K562 (cell line): Measurements from ENCODE around the gene CETN1. TPM values are rescaled to one million over a fixed set of nuclear protein-coding genes. Genes with fewer than 3 reads are reported as not detected.

Experiments used
- FOXA3 ChIP-seq, 2 experiments: fragments of 450-650 bp in 1 of 2; sonication (generic) in 1 of 2; formaldehyde crosslinking; IDR thresholded peaks in 1 of 2; conservative IDR thresholded peaks in 1 of 2; 2 replicates each; pipeline versions ENCODE4 v1.4.0 to v1.8.0; 2020 to 2022; ENCODE audit warnings: mild to moderate bottlenecking in 2 of 2, missing genetic modification reagents in 1 of 2
- GTF2F1 ChIP-seq: IDR thresholded peaks from 2 replicates; pipeline ENCODE4 v1.6.1; 2011; ENCODE audit warnings: low read depth, low read length, improper control_type of control experiment
- KLF1 ChIP-seq: fragments of 450-650 bp; IDR thresholded peaks from 2 replicates; pipeline ENCODE4 v1.6.1; 2016; ENCODE audit warnings: missing genetic modification characterization, missing compliant biosample characterization
- OTX1 ChIP-seq: fragments of 450-650 bp; formaldehyde crosslinking; IDR thresholded peaks from 2 replicates; pipeline ENCODE4 v1.4.0; 2022; ENCODE audit warnings: mild to moderate bottlenecking
- RBBP5 ChIP-seq: fragments of 200-600 bp; sonication (generic); IDR thresholded peaks from 2 replicates; pipeline ENCODE4 v1.6.1; 2012; ENCODE audit warnings: borderline replicate concordance, mild to moderate bottlenecking, low read length, control low read depth, inconsistent platforms; ENCODE audit not compliant: insufficient read depth, poor library complexity, severe bottlenecking
- RUNX1 ChIP-seq: sonication (generic); IDR thresholded peaks from 2 replicates; pipeline ENCODE4 v1.6.1; 2016; ENCODE audit warnings: antibody characterized with exemption, low read depth
- YBX1 ChIP-seq: fragments of 450-650 bp; IDR thresholded peaks from 2 replicates; pipeline ENCODE4 v1.7.1; 2016; ENCODE audit warnings: mild to moderate bottlenecking
- polyA plus RNA-seq, 8 experiments: library from polyadenylated mRNA; depleted of rRNA in 4 of 8; stranded (reverse) in 5 of 8; unstranded in 3 of 8; fragments of >200 nt; fragmentation: Nextera tagmentation in 2 of 8; fragmentation: Illumina TruSeq in 1 of 8; extraction: Ambion mirVana in 2 of 8; extraction: Trizol in 1 of 8; gene quantifications; 2 replicates each; pipeline versions ENCODE4 v1.2.1 to v1.2.3, GENCODE V29; 2011 to 2014; ENCODE audit warnings: inconsistent platforms in 1 of 8, missing spikeins in 1 of 8
- total RNA-seq, 7 experiments: library from RNA; depleted of rRNA in 6 of 7; stranded (reverse); fragments of >200 nt in 6 of 7; fragmentation: Illumina TruSeq in 2 of 7; extraction: Trizol in 2 of 7; gene quantifications; 2 replicates each; pipeline versions ENCODE4 v1.2.1 to v1.2.3, GENCODE V29; 2011 to 2021; ENCODE audit warnings: low replicate concordance in 1 of 7
- TF ChIP-seq, protein P1 (sequence below): sonication (generic); formaldehyde crosslinking; IDR thresholded peaks from 2 replicates; pipeline ENCODE4 v1.8.1; 2023; ENCODE audit warnings: missing genetic modification reagents, mild to moderate bottlenecking, borderline replicate concordance
- TF ChIP-seq, protein P2 (sequence below), 2 experiments: fragments of 450-650 bp; conservative IDR thresholded peaks; 2 replicates each; pipeline ENCODE4 v1.6.1; 2017; ENCODE audit warnings: mild to moderate bottlenecking in 2 of 2, moderate library complexity in 2 of 2
- TF ChIP-seq, protein P3 (sequence below), 2 experiments: fragments of 450-650 bp; IDR thresholded peaks; 2 replicates each; pipeline ENCODE4 v1.6.1; 2016; ENCODE audit warnings: mild to moderate bottlenecking in 2 of 2, borderline replicate concordance in 1 of 2, low read depth in 1 of 2, moderate library complexity in 1 of 2

CETN1 gene
- total and polyA plus RNA-seq, 9 of the 15 experiments (the other 6 are each of a cell fraction or from before 2014, with no cell fraction given), result 0.07 to 0.34 (median 0.19) TPM; not detected in 3

DNA sequence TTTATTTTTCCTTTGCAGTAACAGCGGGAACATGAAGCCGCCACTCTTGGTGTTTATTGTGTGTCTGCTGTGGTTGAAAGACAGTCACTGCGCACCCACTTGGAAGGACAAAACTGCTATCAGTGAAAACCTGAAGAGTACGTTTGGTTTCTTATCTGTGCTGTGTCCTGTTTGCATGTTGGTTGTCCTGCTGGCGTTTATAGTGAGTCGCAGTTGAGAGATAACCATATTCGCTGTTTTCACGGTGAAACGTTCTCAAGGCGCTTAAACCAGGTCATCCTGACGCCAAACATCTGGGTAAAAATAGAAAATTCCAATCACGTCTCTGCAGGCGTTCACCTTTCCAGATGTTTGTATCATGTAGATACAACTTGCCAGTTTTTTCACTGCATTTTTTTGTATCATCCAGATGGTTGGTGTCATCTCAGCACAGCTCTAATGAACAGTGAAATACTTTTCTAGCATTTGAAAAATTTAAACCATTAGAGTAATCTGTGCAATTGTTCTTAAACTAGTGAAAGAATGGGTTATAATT lies 37.9 kb downstream of the CETN1 start (continued):
- TF ChIP-seq, protein P1, sequence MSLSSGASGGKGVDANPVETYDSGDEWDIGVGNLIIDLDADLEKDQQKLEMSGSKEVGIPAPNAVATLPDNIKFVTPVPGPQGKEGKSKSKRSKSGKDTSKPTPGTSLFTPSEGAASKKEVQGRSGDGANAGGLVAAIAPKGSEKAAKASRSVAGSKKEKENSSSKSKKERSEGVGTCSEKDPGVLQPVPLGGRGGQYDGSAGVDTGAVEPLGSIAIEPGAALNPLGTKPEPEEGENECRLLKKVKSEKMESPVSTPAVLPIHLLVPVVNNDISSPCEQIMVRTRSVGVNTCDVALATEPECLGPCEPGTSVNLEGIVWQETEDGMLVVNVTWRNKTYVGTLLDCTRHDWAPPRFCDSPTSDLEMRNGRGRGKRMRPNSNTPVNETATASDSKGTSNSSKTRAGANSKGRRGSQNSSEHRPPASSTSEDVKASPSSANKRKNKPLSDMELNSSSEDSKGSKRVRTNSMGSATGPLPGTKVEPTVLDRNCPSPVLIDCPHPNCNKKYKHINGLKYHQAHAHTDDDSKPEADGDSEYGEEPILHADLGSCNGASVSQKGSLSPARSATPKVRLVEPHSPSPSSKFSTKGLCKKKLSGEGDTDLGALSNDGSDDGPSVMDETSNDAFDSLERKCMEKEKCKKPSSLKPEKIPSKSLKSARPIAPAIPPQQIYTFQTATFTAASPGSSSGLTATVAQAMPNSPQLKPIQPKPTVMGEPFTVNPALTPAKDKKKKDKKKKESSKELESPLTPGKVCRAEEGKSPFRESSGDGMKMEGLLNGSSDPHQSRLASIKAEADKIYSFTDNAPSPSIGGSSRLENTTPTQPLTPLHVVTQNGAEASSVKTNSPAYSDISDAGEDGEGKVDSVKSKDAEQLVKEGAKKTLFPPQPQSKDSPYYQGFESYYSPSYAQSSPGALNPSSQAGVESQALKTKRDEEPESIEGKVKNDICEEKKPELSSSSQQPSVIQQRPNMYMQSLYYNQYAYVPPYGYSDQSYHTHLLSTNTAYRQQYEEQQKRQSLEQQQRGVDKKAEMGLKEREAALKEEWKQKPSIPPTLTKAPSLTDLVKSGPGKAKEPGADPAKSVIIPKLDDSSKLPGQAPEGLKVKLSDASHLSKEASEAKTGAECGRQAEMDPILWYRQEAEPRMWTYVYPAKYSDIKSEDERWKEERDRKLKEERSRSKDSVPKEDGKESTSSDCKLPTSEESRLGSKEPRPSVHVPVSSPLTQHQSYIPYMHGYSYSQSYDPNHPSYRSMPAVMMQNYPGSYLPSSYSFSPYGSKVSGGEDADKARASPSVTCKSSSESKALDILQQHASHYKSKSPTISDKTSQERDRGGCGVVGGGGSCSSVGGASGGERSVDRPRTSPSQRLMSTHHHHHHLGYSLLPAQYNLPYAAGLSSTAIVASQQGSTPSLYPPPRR (CRISPR knock-in tag), result 0 out of 2 replicates have a peak, but pooled peaks have one; percentile 59
- TF ChIP-seq OTX1 (no peak), YBX1 (no peak), KLF1 (tag) (no peak), GTF2F1 (no peak), FOXA3 (CRISPR knock-in tag; conservative IDR thresholded peaks at IDR 0.05 in 1 of 2, IDR thresholded peaks at IDR 0.05 in 1 of 2) (0 out of 4 replicates have a peak, but pooled peaks of 1 of the 2 experiments have one; percentile 14), RUNX1 (peak; percentile 93), RBBP5 (no peak)
- TF ChIP-seq, protein P2, sequence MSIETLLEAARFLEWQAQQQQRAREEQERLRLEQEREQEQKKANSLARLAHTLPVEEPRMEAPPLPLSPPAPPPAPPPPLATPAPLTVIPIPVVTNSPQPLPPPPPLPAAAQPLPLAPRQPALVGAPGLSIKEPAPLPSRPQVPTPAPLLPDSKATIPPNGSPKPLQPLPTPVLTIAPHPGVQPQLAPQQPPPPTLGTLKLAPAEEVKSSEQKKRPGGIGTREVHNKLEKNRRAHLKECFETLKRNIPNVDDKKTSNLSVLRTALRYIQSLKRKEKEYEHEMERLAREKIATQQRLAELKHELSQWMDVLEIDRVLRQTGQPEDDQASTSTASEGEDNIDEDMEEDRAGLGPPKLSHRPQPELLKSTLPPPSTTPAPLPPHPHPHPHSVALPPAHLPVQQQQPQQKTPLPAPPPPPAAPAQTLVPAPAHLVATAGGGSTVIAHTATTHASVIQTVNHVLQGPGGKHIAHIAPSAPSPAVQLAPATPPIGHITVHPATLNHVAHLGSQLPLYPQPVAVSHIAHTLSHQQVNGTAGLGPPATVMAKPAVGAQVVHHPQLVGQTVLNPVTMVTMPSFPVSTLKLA (conservative IDR thresholded peaks at IDR 0.05), result peak; percentile 59 to 69; a peak in 3 of 4 replicates
- TF ChIP-seq, protein P3, sequence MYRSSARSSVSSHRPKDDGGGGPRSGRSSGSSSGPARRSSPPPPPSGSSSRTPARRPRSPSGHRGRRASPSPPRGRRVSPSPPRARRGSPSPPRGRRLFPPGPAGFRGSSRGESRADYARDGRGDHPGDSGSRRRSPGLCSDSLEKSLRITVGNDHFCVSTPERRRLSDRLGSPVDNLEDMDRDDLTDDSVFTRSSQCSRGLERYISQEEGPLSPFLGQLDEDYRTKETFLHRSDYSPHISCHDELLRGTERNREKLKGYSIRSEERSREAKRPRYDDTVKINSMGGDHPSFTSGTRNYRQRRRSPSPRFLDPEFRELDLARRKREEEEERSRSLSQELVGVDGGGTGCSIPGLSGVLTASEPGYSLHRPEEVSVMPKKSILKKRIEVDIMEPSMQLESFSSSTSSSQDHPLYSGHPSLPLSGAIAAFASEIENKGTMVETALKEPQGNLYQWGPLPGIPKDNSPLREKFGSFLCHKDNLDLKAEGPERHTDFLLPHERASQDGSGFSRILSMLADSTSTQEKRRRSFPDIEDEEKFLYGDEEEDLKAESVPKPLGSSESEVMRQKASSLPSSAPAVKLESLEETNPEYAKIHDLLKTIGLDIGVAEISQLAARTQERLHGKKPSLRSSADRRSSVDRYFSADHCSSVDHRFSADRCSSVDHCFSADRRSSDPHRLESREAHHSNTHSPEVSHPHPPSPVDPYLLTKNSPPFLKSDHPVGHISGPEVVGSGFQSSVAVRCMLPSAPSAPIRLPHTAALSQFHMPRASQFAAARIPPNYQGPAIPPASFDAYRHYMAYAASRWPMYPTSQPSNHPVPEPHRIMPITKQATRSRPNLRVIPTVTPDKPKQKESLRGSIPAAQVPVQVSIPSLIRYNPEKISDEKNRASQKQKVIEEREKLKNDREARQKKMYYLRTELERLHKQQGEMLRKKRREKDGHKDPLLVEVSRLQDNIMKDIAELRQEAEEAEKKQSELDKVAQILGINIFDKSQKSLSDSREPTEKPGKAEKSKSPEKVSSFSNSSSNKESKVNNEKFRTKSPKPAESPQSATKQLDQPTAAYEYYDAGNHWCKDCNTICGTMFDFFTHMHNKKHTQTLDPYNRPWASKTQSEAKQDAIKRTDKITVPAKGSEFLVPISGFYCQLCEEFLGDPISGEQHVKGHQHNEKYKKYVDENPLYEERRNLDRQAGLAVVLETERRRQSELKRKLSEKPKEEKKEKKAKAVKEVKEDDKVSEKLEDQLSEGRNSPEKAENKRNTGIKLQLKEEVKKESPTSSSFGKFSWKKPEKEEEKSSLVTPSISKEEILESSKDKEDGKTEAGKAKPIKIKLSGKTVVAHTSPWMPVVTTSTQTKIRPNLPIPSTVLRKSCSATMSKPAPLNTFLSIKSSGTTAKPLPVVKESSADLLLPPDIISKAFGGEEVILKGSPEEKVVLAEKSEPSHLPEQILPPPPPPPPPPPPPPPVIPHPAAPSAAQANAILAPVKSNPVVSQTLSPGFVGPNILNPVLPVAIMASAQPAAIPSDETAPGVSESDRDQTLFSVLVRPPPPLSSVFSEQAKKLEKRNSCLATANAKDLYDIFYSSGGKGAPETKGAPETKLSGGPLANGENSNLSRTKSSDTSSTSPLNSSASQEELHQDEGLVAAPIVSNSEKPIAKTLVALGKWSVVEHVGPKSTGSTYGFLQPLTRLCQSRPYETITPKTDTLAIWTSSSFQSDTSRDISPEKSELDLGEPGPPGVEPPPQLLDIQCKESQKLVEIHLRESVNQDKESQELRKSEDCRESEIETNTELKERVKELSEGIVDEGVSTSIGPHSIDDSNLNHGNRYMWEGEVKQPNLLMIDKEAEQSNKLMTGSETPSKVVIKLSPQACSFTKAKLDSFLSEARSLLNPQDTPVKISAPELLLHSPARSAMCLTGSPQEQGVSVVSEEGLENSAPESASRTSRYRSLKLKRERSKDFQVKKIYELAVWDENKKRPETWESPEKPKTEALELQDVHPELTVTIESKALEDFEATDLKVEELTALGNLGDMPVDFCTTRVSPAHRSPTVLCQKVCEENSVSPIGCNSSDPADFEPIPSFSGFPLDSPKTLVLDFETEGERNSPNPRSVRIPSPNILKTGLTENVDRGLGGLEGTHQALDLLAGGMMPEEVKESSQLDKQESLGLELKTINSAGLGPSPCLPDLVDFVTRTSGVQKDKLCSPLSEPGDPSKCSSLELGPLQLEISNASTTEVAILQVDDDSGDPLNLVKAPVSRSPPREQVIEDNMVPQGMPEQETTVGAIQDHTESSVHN (IDR thresholded peaks at IDR 0.05; ENCODE audit: borderline replicate concordance in 1 of 2, low read depth in 1 of 2), result peak; percentile 59 to 60; a peak in 2 of 4 replicates
